Endometrial microvascular endothelial cells (primary cell): ENCODE data around the gene TMEM221. TPM values are rescaled to one million over a fixed set of nuclear protein-coding genes. Genes with fewer than 3 reads are reported as not detected.

ENCODE experiments used
- in situ Hi-C: cut with HindIII; loops from 2 replicates; pipeline ENCODE4 v1.10.0; 2017; ENCODE audit warnings: low sequenced_read_pairs, low pct_unique_long_range_greater_than_20kb; ENCODE audit errors: inconsistent ontology term
- total RNA-seq: library from RNA; depleted of rRNA; stranded (reverse); fragments of >200 nt; gene quantifications from one replicate; pipeline ENCODE4 v1.2.3, GENCODE V29; 2015; ENCODE audit errors: inconsistent ontology term

TMEM221 gene
- total RNA-seq, 1 donor from 2014 or later = not detected

- in situ Hi-C loops = no loop called here
Measured at GRCh38 chr19:17451820-17452219, 3.4 kb upstream of the TMEM221 start.

GRCh38 chr19:17450264-17451075 is 2.0 kb upstream of the TMEM221 start:
- in situ Hi-C loops = no loop called here

- in situ Hi-C loops = loop anchor here (25.0 kb wide), 1 partner anchor 415 kb away; the partner anchor contains the start of genes RPL18A and SLC5A5
Measured at GRCh38 chr19:17447704-17448130, 751 bp downstream of the TMEM221 start.

GRCh38 chr19:17445526-17446165 is 2.8 kb downstream of the TMEM221 start:
- in situ Hi-C loops = loop anchor here (25.0 kb wide), 1 partner anchor 417 kb away; the partner anchor contains the start of genes RPL18A and SLC5A5

- in situ Hi-C loops = loop anchor here (25.0 kb wide), 1 partner anchor 421 kb away; the partner anchor contains the start of genes RPL18A and SLC5A5
Measured at GRCh38 chr19:17441241-17442021, 7.0 kb downstream of the TMEM221 start.

- in situ Hi-C loops = loop anchor here (25.0 kb wide), 1 partner anchor 425 kb away; the partner anchor contains the start of genes RPL18A and SLC5A5
Measured at GRCh38 chr19:17436874-17437267, 11.6 kb downstream of the TMEM221 start.

- in situ Hi-C loops = loop anchor here (25.0 kb wide), 1 partner anchor 426 kb away; the partner anchor contains the start of genes RPL18A and SLC5A5
Measured at GRCh38 chr19:17436094-17436873, 12.2 kb downstream of the TMEM221 start.

- in situ Hi-C loops = loop anchor here (25.0 kb wide), 1 partner anchor 427 kb away; the partner anchor contains the start of genes RPL18A and SLC5A5
Measured at GRCh38 chr19:17435218-17435617, 13.2 kb downstream of the TMEM221 start.

- in situ Hi-C loops = loop anchor here (25.0 kb wide), 1 partner anchor 431 kb away; the partner anchor contains the start of genes RPL18A and SLC5A5
Measured at GRCh38 chr19:17431417-17431816, 17.1 kb downstream of the TMEM221 start.

GRCh38 chr19:17429641-17430113 is 18.8 kb downstream of the TMEM221 start:
- in situ Hi-C loops = loop anchor here (25.0 kb wide), 1 partner anchor 433 kb away; the partner anchor contains the start of genes RPL18A and SLC5A5

- in situ Hi-C loops = loop anchor here (25.0 kb wide), 1 partner anchor 437 kb away; the partner anchor contains the start of genes RPL18A and SLC5A5
Measured at GRCh38 chr19:17424743-17425365, 23.6 kb downstream of the TMEM221 start.

GRCh38 chr19:17423429-17424208 is 24.8 kb downstream of the TMEM221 start:
- in situ Hi-C loops = no loop called here

- in situ Hi-C loops = no loop called here
Measured at GRCh38 chr19:17421942-17422341, 26.5 kb downstream of the TMEM221 start.

- in situ Hi-C loops = no loop called here
Measured at GRCh38 chr19:17420475-17420924, 28.0 kb downstream of the TMEM221 start.

- in situ Hi-C loops = no loop called here
Measured at GRCh38 chr19:17419621-17420474, 28.6 kb downstream of the TMEM221 start, which contains the start of gene MVB12A. Gene MVB12A, plus strand, starts transcription at chr19:17420047. Its CDS starts 89 bp downstream, at chr19:17420136.
